Prostate gland (tissue), 2 donors: ENCODE data around the gene ELP1. TPM values are rescaled to one million over a fixed set of nuclear protein-coding genes. Genes with fewer than 3 reads are reported as not detected.

Experiments
- DNase-seq: peaks from one replicate; pipeline ENCODE4 v3.0.0-alpha.2; 2019; ENCODE audit warnings: low spot score
- H3K27ac ChIP-seq, 2 donors: fragments of 200-600 bp; sonication (generic); 2 replicates each; pipeline ENCODE4 v1.5.1; 2017 to 2019
- H3K27me3 ChIP-seq: fragments of 200-600 bp; sonication (generic); replicated peaks from 2 replicates; pipeline ENCODE4 v1.5.1; 2019; ENCODE audit not compliant: insufficient read depth
- H3K36me3 ChIP-seq, 2 donors: fragments of 200-600 bp; sonication (generic); 1 replicate in 1 of 2; 2 replicates in 1 of 2; pipeline versions ENCODE4 v1.5.1 to v1.8.1; 2017 to 2019
- H3K4me1 ChIP-seq: fragments of 200-600 bp; sonication (generic); replicated peaks from 2 replicates; pipeline ENCODE4 v1.5.1; 2019
- H3K4me3 ChIP-seq, 2 donors: fragments of 200-600 bp; sonication (generic); 2 replicates each; pipeline ENCODE4 v1.5.1; 2017 to 2019
- H3K9me3 ChIP-seq: fragments of 200-600 bp; sonication (generic); 2 replicates; pipeline ENCODE4 v1.5.1; 2017
- CTCF ChIP-seq, 4 experiments: fragments of 200-600 bp in 2 of 4; fragments of 450-650 bp in 2 of 4; sonication (generic) in 2 of 4; IDR thresholded peaks; 1 replicate in 3 of 4; 2 replicates in 1 of 4; pipeline ENCODE4 v1.5.1; 2016 to 2019; ENCODE audit warnings: antibody characterized with exemption in 4 of 4, mild to moderate bottlenecking in 2 of 4, moderate library complexity in 2 of 4
- POLR2A ChIP-seq: fragments of 450-650 bp; IDR thresholded peaks from one replicate; pipeline ENCODE4 v1.6.1; 2016; ENCODE audit warnings: antibody characterized with exemption, mild to moderate bottlenecking
- POLR2AphosphoS5 ChIP-seq: sonication (generic); formaldehyde crosslinking; IDR thresholded peaks from one replicate; pipeline ENCODE4 v1.6.1; 2017; ENCODE audit warnings: antibody characterized with exemption
- WGBS: methylation state at CpG from one replicate; pipeline ENCODE4 v1.1.5; 2018; 5-methylcytosine and 5-hydroxymethylcytosine counted together
- intact Hi-C: fragments of 100-400 bp; cut with DNase I; formaldehyde crosslinking; loops from one replicate; pipeline ENCODE4 v1.14.2; 2022
- total RNA-seq, 2 donors: library from RNA; depleted of rRNA; stranded (reverse); fragments of >200 nt; gene quantifications; one replicate each; pipeline ENCODE4 v1.1.0, GENCODE V29; 2016

The ELP1 gene
- total RNA-seq, 2 donors from 2014 or later, result 18.4 to 30.3 TPM

GRCh38 chr9:108861464-108861863 is 72.5 kb downstream of the ELP1 start:
- WGBS, result 72% methylated on average over 7 of the region's 7 CpGs
- intact Hi-C loops, result no loop called here

GRCh38 chr9:108860764-108861163 is 73.2 kb downstream of the ELP1 start:
- H3K9me3 ChIP-seq, result no peaks in the 10 kb centered on the region
- no peaks in the 10 kb centered on the region for H3K27me3 ChIP-seq
- no peaks in the 10 kb centered on the region for H3K36me3 ChIP-seq
- TF ChIP-seq POLR2AphosphoS5 (no peak), CTCF (IDR thresholded peaks at IDR 0.05) (no peak), POLR2A (no peak)
- intact Hi-C loops, result no loop called here
- H3K27ac ChIP-seq, result no peak overlapping the region
- no peak for DNase-seq
- no peaks in the 10 kb centered on the region for H3K4me1 ChIP-seq
- WGBS, result 83% methylated on average over 2 of the region's 2 CpGs
- no peak overlapping the region for H3K4me3 ChIP-seq

More at GRCh38 chr9:108861464-108861863, 72.5 kb downstream of the ELP1 start:
- Histone ChIP-seq H3K4me1 (no peaks in the 10 kb centered on the region), H3K27me3 (no peaks in the 10 kb centered on the region), H3K4me3 (no peak overlapping the region), H3K9me3 (no peaks in the 10 kb centered on the region), H3K36me3 (no peaks in the 10 kb centered on the region), H3K27ac (no peak overlapping the region)
- TF ChIP-seq POLR2AphosphoS5 (no peak), POLR2A (no peak), CTCF (IDR thresholded peaks at IDR 0.05) (no peak)
- DNase-seq, result no peak

GRCh38 chr9:108860354-108860753 is 73.6 kb downstream of the ELP1 start:
- intact Hi-C loops, result no loop called here
- TF ChIP-seq CTCF (IDR thresholded peaks at IDR 0.05), result no peak
- TF ChIP-seq POLR2AphosphoS5, result no peak
- TF ChIP-seq POLR2A, result no peak
- H3K36me3 ChIP-seq, result no peaks in the 10 kb centered on the region
- no peak overlapping the region for H3K4me3 ChIP-seq
- no peak for DNase-seq
- no peaks in the 10 kb centered on the region for H3K4me1 ChIP-seq
- no peaks in the 10 kb centered on the region for H3K9me3 ChIP-seq
- H3K27me3 ChIP-seq, result no peaks in the 10 kb centered on the region
- no peak overlapping the region for H3K27ac ChIP-seq
- WGBS, result 82% methylated on average over 4 of the region's 4 CpGs

- no peak for DNase-seq
Measured at GRCh38 chr9:108859459-108860114, 74.3 kb downstream of the ELP1 start.

More at GRCh38 chr9:108859459-108860114, 74.3 kb downstream of the ELP1 start:
- H3K36me3 ChIP-seq, result no peaks in the 10 kb centered on the region
- WGBS, result 77% methylated on average over 3 of the region's 3 CpGs
- H3K27me3 ChIP-seq, result no peaks in the 10 kb centered on the region
- H3K27ac ChIP-seq, result no peak overlapping the region
- no peak for TF ChIP-seq CTCF (IDR thresholded peaks at IDR 0.05)
- no peak for TF ChIP-seq POLR2AphosphoS5
- no peak for TF ChIP-seq POLR2A
- H3K9me3 ChIP-seq, result no peaks in the 10 kb centered on the region
- no peak overlapping the region for H3K4me3 ChIP-seq
- H3K4me1 ChIP-seq, result no peaks in the 10 kb centered on the region
- intact Hi-C loops, result no loop called here
